ENCODE data around the gene CHRNA1. TPM values are rescaled to one million over a fixed set of nuclear protein-coding genes. Genes with fewer than 3 reads are reported as not detected.

The CHRNA1 gene
- polyA plus RNA-seq, result under 1 TPM in 1 of 2 donors, not detected in 1; 0.05 TPM

DNA sequence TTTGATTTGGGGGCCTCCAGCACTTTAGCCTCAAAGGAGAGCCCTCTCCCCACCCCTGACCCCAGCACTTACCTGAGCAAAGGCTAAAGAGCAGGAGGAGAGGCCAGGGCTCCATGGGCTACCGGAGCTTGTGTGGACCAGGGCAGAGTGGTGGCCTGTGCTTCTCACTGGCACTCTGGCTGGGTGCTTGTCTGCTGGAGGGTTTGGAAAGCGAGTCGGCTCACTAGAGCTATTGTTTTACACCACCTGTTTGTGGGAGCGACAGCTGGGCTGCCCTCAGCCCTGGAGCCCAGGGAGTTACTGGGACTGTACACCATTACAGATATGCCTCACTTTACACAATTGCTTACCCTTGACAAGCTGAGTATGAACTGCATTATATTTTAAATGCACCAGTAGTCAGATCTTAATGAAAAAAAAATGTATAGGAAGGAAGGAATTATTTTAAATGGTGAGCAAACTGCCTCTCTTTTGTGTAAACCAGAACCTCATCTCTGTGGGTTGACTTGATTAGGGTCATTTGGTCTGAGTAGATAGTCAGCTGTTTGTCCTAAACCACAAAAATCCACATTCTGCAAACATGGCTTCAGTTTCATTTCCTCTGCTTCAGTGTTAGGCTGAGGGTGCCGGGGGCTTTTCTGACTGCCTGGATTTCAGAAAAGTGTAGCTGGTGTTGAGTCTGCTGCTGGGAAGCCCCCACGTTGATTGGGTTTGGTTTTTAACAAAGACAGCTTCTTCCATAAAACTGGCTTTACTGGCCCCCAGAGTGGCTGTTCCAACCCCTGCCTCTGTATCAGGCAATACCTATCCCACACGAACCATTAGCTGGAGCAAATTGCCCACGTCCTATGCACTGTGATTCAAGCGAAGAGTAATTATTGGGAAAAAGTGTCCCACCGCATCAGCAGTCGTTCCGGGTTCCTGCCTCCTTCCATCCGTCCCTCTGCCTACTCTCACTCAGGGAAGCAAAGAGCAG lies at the start of gene CHRNA1:
Gene CHRNA1, minus strand, starts transcription at position 193 of the 976 bp plus-strand sequence. Its CDS starts 78 bp downstream, at position 115.
- no peak within 1 kb of the TSS for H3K4me3 ChIP-seq (ENCODE audit: low read depth in 1 of 2, low read length in 2 of 2)
- H3K27me3 ChIP-seq (ENCODE audit: control insufficient read depth in 1 of 2, insufficient read depth in 2 of 2, low read length in 2 of 2), result no peaks in the 10 kb centered on the region
- H3K9me3 ChIP-seq (ENCODE audit: control insufficient read depth in 2 of 2, insufficient read depth in 1 of 2, low read depth in 1 of 2, low read length in 1 of 2), result no peaks in the 10 kb centered on the region
- WGBS, 2 donors, result 78 to 84% methylated on average over 13 of the region's 13 CpGs
- H3K27ac ChIP-seq (ENCODE audit: low read depth in 2 of 2, low read length in 1 of 2), result no peak within 1 kb of the TSS
- no peaks in the 10 kb centered on the region for H3K36me3 ChIP-seq (ENCODE audit: control insufficient read depth in 2 of 2, insufficient read depth in 2 of 2, low read length in 1 of 2)
- H3K4me1 ChIP-seq (ENCODE audit: control insufficient read depth in 2 of 2, insufficient read depth in 2 of 2, low read length in 1 of 2), result no peaks in the 10 kb centered on the region

DNA sequence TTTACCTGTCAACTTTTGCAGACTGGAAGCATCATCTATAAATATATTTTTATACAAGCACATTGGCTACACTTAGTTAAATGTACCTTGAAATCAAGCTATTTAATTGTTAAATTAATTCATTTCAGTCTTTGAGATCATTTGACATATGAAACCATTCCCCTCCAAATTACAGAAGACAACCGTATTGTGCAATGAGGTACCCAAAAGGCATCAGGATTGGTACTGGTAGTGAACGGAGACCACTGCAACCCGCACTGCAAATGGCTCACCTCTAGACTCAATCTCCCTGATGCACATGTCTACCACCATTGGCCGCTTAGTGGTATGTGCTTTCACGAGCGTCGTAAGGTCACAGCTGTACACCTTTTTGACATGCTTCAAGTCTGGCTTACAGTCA lies 47.8 kb upstream of the CHRNA1 start:
- H3K4me1 ChIP-seq (ENCODE audit: control insufficient read depth in 2 of 2, insufficient read depth in 2 of 2, low read length in 1 of 2), result no peaks in the 10 kb centered on the region
- H3K27ac ChIP-seq (ENCODE audit: low read depth in 2 of 2, low read length in 1 of 2), result no peak overlapping the region
- no peaks in the 10 kb centered on the region for H3K27me3 ChIP-seq (ENCODE audit: control insufficient read depth in 1 of 2, insufficient read depth in 2 of 2, low read length in 2 of 2)
- 97% methylated on average over 7 of the region's 7 CpGs for WGBS, 2 donors
- H3K4me3 ChIP-seq (ENCODE audit: low read depth in 1 of 2, low read length in 2 of 2), result no peak overlapping the region
- no peaks in the 10 kb centered on the region for H3K9me3 ChIP-seq (ENCODE audit: control insufficient read depth in 2 of 2, insufficient read depth in 1 of 2, low read depth in 1 of 2, low read length in 1 of 2)
- no peaks in the 10 kb centered on the region for H3K36me3 ChIP-seq (ENCODE audit: control insufficient read depth in 2 of 2, insufficient read depth in 2 of 2, low read length in 1 of 2)

DNA sequence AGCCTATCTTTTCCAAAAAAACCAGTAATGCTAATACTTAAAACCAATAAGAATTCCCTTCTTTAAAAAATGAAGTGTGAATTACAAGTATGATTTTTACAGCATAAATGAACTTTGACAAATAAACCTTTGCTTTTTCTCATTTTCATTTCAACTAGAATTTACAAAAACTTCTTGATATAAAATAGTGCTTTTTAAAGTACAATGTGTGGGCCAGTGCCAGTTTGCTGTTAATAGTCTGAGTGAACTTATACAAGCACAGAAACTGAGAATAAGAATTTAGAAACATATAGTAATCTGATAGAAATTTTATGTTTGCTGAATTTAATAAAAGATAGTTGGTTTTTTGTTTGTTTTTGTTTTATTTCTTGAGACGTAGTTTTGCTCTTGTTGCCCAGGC lies 43.7 kb upstream of the CHRNA1 start:
- Histone ChIP-seq H3K36me3 (ENCODE audit: control insufficient read depth in 2 of 2, insufficient read depth in 2 of 2, low read length in 1 of 2) (no peaks in the 10 kb centered on the region), H3K27me3 (ENCODE audit: control insufficient read depth in 1 of 2, insufficient read depth in 2 of 2, low read length in 2 of 2) (no peaks in the 10 kb centered on the region), H3K9me3 (ENCODE audit: control insufficient read depth in 2 of 2, insufficient read depth in 1 of 2, low read depth in 1 of 2, low read length in 1 of 2) (no peaks in the 10 kb centered on the region), H3K27ac (ENCODE audit: low read depth in 2 of 2, low read length in 1 of 2) (no peak overlapping the region), H3K4me3 (ENCODE audit: low read depth in 1 of 2, low read length in 2 of 2) (no peak overlapping the region), H3K4me1 (ENCODE audit: control insufficient read depth in 2 of 2, insufficient read depth in 2 of 2, low read length in 1 of 2) (no peaks in the 10 kb centered on the region)
- WGBS, 2 donors, result 68 to 71% methylated on average over 1 of the region's 1 CpG

DNA sequence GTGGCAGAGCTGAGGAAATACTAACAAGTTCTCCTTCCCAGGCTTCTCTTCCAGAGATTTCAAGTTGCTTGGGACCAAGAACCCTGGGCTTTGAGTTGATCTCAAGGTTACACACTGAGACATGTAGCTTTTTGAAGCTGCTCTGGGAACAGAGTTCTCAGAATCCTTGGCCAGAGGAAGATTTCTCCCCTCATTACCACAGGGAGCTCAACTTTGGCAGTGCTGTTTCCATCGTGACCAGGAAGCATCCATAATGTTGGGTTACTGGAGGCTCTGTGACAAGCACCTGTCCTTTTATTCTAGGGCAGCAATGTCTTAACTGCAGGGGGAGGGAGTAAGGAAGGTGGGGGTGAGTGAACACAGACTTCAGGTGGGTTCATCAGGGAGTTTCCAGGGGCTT lies 41.5 kb upstream of the CHRNA1 start:
- Histone ChIP-seq H3K9me3 (ENCODE audit: control insufficient read depth in 2 of 2, insufficient read depth in 1 of 2, low read depth in 1 of 2, low read length in 1 of 2) (no peaks in the 10 kb centered on the region), H3K27ac (ENCODE audit: low read depth in 2 of 2, low read length in 1 of 2) (no peak overlapping the region), H3K36me3 (ENCODE audit: control insufficient read depth in 2 of 2, insufficient read depth in 2 of 2, low read length in 1 of 2) (no peaks in the 10 kb centered on the region), H3K4me1 (ENCODE audit: control insufficient read depth in 2 of 2, insufficient read depth in 2 of 2, low read length in 1 of 2) (no peaks in the 10 kb centered on the region), H3K27me3 (ENCODE audit: control insufficient read depth in 1 of 2, insufficient read depth in 2 of 2, low read length in 2 of 2) (no peaks in the 10 kb centered on the region), H3K4me3 (ENCODE audit: low read depth in 1 of 2, low read length in 2 of 2) (no peak overlapping the region)
- 68 to 84% methylated on average over 1 of the region's 1 CpG for WGBS, 2 donors

DNA sequence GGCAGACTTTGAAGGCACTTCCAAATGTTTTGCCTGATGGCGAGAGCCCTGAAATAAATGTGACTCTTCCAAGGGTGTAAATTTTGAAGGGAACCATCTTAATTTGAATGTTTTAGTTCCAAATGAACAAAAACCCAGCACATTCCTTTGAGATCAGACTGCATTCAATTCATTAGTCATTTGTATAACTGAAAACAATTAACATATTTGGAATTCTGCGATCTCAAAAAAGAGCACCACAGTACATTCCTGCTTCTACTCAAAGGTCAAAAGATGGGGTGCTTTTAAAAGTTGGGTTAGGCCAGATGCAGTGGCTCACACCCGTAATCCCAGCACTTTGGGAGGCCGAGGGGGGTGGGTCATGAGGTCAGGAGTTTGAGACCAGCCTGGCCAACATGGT lies 38.2 kb upstream of the CHRNA1 start:
- WGBS, 2 donors, result 80 to 92% methylated on average over 4 of the region's 4 CpGs

DNA sequence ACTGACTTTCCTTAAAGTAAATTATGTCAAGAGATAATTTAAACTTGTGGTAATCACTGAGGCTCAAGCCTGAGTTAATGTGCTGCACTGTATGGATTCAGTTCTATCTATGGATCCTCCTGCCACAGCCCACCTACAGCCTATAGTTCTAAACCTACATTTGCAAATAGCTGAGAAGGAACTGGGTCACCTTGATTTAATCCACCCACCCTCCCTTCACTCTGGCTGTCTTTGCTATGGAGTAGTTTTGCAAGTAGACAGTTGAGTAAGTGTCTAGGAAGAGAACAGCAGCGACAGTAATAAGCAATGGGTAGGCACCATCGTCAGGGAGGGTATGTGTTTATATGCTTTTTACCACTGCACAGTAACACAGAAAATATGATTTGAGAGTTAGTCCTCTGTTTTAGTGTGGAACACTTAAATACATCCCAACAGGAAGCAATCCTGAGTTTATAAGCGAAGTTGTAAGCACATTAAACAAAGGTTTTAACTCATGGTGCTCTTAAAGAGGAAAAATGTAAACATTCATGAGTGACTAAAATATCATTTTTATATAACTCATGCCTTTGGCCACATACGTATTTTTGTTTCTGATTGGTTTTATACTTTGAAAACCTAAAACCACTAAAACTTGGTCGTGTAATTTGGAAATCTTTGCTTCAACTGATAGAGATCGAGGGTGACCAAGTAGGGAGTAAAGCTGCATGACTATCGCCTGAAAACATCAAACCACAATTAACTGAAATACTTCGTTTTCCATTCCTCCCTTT lies 36.3 kb upstream of the CHRNA1 start:
- Histone ChIP-seq H3K27ac (ENCODE audit: low read depth in 2 of 2, low read length in 1 of 2) (no peak overlapping the region), H3K4me3 (ENCODE audit: low read depth in 1 of 2, low read length in 2 of 2) (no peak overlapping the region), H3K27me3 (ENCODE audit: control insufficient read depth in 1 of 2, insufficient read depth in 2 of 2, low read length in 2 of 2) (no peaks in the 10 kb centered on the region), H3K4me1 (ENCODE audit: control insufficient read depth in 2 of 2, insufficient read depth in 2 of 2, low read length in 1 of 2) (no peaks in the 10 kb centered on the region), H3K9me3 (ENCODE audit: control insufficient read depth in 2 of 2, insufficient read depth in 1 of 2, low read depth in 1 of 2, low read length in 1 of 2) (no peaks in the 10 kb centered on the region), H3K36me3 (ENCODE audit: control insufficient read depth in 2 of 2, insufficient read depth in 2 of 2, low read length in 1 of 2) (no peaks in the 10 kb centered on the region)
- 71 to 78% methylated on average over 8 of the region's 8 CpGs for WGBS, 2 donors

More for the DNA sequence above, 38.2 kb upstream of the CHRNA1 start:
- H3K4me1 ChIP-seq (ENCODE audit: control insufficient read depth in 2 of 2, insufficient read depth in 2 of 2, low read length in 1 of 2), result no peaks in the 10 kb centered on the region
- no peaks in the 10 kb centered on the region for H3K27me3 ChIP-seq (ENCODE audit: control insufficient read depth in 1 of 2, insufficient read depth in 2 of 2, low read length in 2 of 2)
- H3K9me3 ChIP-seq (ENCODE audit: control insufficient read depth in 2 of 2, insufficient read depth in 1 of 2, low read depth in 1 of 2, low read length in 1 of 2), result no peaks in the 10 kb centered on the region
- no peak overlapping the region for H3K4me3 ChIP-seq (ENCODE audit: low read depth in 1 of 2, low read length in 2 of 2)
- no peak overlapping the region for H3K27ac ChIP-seq (ENCODE audit: low read depth in 2 of 2, low read length in 1 of 2)
- H3K36me3 ChIP-seq (ENCODE audit: control insufficient read depth in 2 of 2, insufficient read depth in 2 of 2, low read length in 1 of 2), result no peaks in the 10 kb centered on the region

DNA sequence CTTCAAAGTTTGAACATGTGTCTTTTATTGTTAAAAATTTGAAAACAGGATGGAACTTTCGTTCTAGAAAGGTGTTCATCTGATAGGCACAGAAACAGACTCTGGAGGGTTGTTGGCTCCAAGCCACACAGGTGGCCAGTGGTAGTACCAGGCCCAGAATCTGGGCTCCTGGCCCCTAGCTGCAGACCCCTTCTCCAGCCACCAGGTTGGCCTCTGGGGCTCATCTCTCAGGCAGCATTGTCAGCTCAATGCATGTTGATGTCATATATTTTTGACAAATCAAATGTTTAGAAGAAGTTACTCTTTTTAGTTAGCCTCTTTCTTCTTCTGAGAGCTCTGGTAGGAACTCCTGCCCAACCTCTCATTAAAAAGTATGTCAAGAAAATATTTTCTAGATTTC lies 34.5 kb upstream of the CHRNA1 start:
- Histone ChIP-seq H3K27me3 (ENCODE audit: control insufficient read depth in 1 of 2, insufficient read depth in 2 of 2, low read length in 2 of 2) (no peaks in the 10 kb centered on the region), H3K9me3 (ENCODE audit: control insufficient read depth in 2 of 2, insufficient read depth in 1 of 2, low read depth in 1 of 2, low read length in 1 of 2) (no peaks in the 10 kb centered on the region), H3K4me3 (ENCODE audit: low read depth in 1 of 2, low read length in 2 of 2) (no peak overlapping the region), H3K27ac (ENCODE audit: low read depth in 2 of 2, low read length in 1 of 2) (no peak overlapping the region), H3K4me1 (ENCODE audit: control insufficient read depth in 2 of 2, insufficient read depth in 2 of 2, low read length in 1 of 2) (no peaks in the 10 kb centered on the region), H3K36me3 (ENCODE audit: control insufficient read depth in 2 of 2, insufficient read depth in 2 of 2, low read length in 1 of 2) (no peaks in the 10 kb centered on the region)
- WGBS, 2 donors, result 41 to 88% methylated on average over 1 of the region's 1 CpG

DNA sequence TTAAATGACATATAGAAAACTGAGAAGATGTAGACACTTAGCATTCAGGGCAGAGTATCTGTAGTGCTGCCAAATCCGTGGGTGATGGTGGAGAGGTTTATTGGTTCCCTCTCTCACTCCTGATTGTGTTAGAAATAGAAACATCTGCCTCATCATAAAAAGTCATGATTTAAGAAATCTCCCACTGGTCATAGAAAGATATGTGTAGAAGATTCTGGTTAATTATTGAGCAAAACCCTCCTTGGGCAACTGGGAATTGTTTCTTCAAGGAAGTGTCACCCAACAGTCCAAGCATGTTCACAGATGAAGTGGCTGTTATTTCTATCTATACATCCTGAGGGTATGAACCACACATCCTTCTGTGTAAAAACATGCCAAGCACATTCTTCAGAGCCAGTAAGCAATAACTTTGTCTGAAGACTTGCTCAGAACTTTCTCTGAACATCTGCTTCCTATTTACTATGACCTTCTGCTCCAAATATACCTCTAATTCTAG lies 33.6 kb upstream of the CHRNA1 start:
- 73 to 76% methylated on average over 1 of the region's 1 CpG for WGBS, 2 donors

DNA sequence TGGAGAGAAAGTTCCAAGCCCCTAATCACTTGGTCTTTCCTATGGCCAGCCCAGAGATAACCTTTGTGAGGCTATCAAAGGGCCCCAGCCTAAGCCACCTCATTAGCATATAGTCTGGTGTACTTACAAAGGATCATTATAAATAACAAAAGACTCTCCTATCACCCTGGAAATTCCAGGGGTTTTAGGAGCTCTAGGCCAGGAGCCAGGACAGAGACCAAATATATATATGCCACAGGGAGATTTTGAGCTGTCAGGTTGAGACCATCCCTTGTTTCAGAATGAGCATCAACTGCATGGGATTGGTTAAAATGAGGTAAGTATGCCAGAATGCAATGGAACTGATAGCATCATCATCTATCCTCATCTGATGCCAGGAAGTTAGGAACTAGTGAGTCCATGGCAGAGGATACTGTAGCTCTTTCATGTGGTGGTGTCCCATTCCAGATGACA lies 32.1 kb upstream of the CHRNA1 start:
- Histone ChIP-seq H3K4me3 (ENCODE audit: low read depth in 1 of 2, low read length in 2 of 2) (no peak overlapping the region), H3K36me3 (ENCODE audit: control insufficient read depth in 2 of 2, insufficient read depth in 2 of 2, low read length in 1 of 2) (no peaks in the 10 kb centered on the region), H3K9me3 (ENCODE audit: control insufficient read depth in 2 of 2, insufficient read depth in 1 of 2, low read depth in 1 of 2, low read length in 1 of 2) (no peaks in the 10 kb centered on the region), H3K27ac (ENCODE audit: low read depth in 2 of 2, low read length in 1 of 2) (no peak overlapping the region), H3K4me1 (ENCODE audit: control insufficient read depth in 2 of 2, insufficient read depth in 2 of 2, low read length in 1 of 2) (no peaks in the 10 kb centered on the region), H3K27me3 (ENCODE audit: control insufficient read depth in 1 of 2, insufficient read depth in 2 of 2, low read length in 2 of 2) (no peaks in the 10 kb centered on the region)

More for the DNA sequence above, 33.6 kb upstream of the CHRNA1 start:
- Histone ChIP-seq H3K4me3 (ENCODE audit: low read depth in 1 of 2, low read length in 2 of 2) (no peak overlapping the region), H3K9me3 (ENCODE audit: control insufficient read depth in 2 of 2, insufficient read depth in 1 of 2, low read depth in 1 of 2, low read length in 1 of 2) (no peaks in the 10 kb centered on the region), H3K4me1 (ENCODE audit: control insufficient read depth in 2 of 2, insufficient read depth in 2 of 2, low read length in 1 of 2) (no peaks in the 10 kb centered on the region), H3K27me3 (ENCODE audit: control insufficient read depth in 1 of 2, insufficient read depth in 2 of 2, low read length in 2 of 2) (no peaks in the 10 kb centered on the region), H3K36me3 (ENCODE audit: control insufficient read depth in 2 of 2, insufficient read depth in 2 of 2, low read length in 1 of 2) (no peaks in the 10 kb centered on the region), H3K27ac (ENCODE audit: low read depth in 2 of 2, low read length in 1 of 2) (no peak overlapping the region)

Measured in esophagus (tissue), 2 donors.